Measurements from ENCODE around the gene NAA60. TPM values are rescaled to one million over a fixed set of nuclear protein-coding genes. Genes with fewer than 3 reads are reported as not detected.
A peak's percentile ranks its signal among the peaks of the same experiment; 100 is the strongest.

The NAA60 gene
- 100 to 1,000 TPM in 2 of 5 donors, 10 to 100 TPM in 3; 25.3 to 155 (median 84.9) TPM for total RNA-seq
- 10 to 100 TPM; 39.3 to 55.3 (median 54.4) TPM for polyA plus RNA-seq
- long read RNA-seq, donor 1, partial matches to known transcripts = 0 of 4 reads
- long read RNA-seq, donor 1, other reads (novel, unspliced or antisense) = 0 of 4 reads
- long read RNA-seq, donor 2, transcript NAA60-238 (5 exons, 3,899 nt) = major isoform, 5 of 11 reads
- long read RNA-seq, donor 2, partial matches to known transcripts = 0 of 11 reads
- long read RNA-seq, donor 2, other reads (novel, unspliced or antisense) = 0 of 11 reads
- long read RNA-seq, donor 3, transcript NAA60-238 (5 exons, 3,899 nt) = major isoform, 13 of 16 reads
- long read RNA-seq, donor 3, partial matches to known transcripts = 0 of 16 reads
- long read RNA-seq, donor 3, other reads (novel, unspliced or antisense) = 0 of 16 reads
- long read RNA-seq, donor 4 = 0 reads
- long read RNA-seq, donor 5, transcript NAA60-238 (5 exons, 3,899 nt) = major isoform, 15 of 31 reads
- long read RNA-seq, donor 5, partial matches to known transcripts = 0 of 31 reads
- long read RNA-seq, donor 5, other reads (novel, unspliced or antisense) = 0 of 31 reads
- long read RNA-seq, donor 6, transcript NAA60-229 (7 exons, 2,531 nt) = major isoform, 12 of 30 reads
- long read RNA-seq, donor 6, transcript NAA60-238 (5 exons, 3,899 nt) = minor isoform, 10 of 30 reads
- long read RNA-seq, donor 6, partial matches to known transcripts = 0 of 30 reads
- long read RNA-seq, donor 6, other reads (novel, unspliced or antisense) = 0 of 30 reads
- long read RNA-seq, donor 7, transcript NAA60-238 (5 exons, 3,899 nt) = major isoform, 13 of 20 reads
- long read RNA-seq, donor 7, partial matches to known transcripts = 0 of 20 reads
- long read RNA-seq, donor 7, other reads (novel, unspliced or antisense) = 0 of 20 reads
- long read RNA-seq, donor 8, transcript NAA60-211 (3 exons, 555 nt) = minor isoform, 5 of 21 reads
- long read RNA-seq, donor 8, transcript NAA60-238 (5 exons, 3,899 nt) = major isoform, 7 of 21 reads
- long read RNA-seq, donor 8, partial matches to known transcripts = 0 of 21 reads
- long read RNA-seq, donor 8, other reads (novel, unspliced or antisense) = 0 of 21 reads
- long read RNA-seq, donor 9, transcript NAA60-238 (5 exons, 3,899 nt) = major isoform, 12 of 19 reads
- long read RNA-seq, donor 9, transcript NAA60-211 (3 exons, 555 nt) = minor isoform, 6 of 19 reads
- long read RNA-seq, donor 9, partial matches to known transcripts = 0 of 19 reads
- long read RNA-seq, donor 9, other reads (novel, unspliced or antisense) = 0 of 19 reads
- long read RNA-seq, donor 10, transcript NAA60-238 (5 exons, 3,899 nt) = major isoform, 6 of 8 reads
- long read RNA-seq, donor 10, partial matches to known transcripts = 0 of 8 reads
- long read RNA-seq, donor 10, other reads (novel, unspliced or antisense) = 0 of 8 reads

DNA sequence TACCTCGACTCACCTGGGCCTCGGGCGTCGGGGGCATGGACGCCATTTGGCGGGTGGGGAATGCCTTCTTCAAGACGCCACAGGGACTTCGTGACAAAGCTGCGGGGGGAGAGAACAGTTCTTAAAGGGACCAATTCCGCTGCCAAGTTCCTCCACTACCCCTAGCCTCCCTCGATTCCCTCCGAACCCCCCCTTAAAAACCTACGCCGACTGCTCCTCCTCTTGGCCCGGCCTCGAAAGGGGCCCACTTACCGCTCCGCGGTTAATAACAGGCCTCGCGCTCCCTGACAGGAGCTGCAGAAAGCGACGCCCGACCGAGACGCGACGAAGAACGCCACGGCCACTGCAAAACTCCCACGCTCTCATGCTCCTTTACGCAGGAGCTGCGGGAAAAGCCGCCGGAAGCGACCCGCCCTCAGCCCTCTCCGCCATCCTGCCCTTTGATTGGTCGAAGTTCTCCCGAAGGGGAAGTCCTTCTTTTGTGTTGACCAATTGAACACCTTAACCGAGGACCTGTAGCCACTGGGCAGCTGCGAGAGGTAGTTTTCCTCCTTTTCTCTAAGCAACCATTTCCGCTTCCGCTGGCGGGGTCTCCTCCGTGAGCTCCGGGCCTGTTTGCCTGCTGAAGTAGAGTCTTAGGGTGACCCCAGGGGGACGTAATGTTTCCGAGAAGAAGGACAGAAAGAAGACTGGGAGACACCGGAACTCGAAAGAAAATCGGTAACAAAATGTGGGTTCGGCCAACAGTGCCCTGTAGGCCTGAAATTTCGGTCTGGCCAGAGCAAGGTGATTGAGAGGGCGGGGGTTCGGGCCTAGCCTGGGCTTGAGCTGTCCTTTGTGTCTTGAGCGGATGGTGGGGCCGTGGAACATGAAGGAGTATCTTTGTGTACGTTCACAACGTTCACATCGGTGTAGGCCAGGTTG, at the start of gene NAA60, which contains the start of gene ZNF597:
Gene NAA60 (plus strand): TSS at position 573 of the 924 bp plus-strand sequence. CDS start 32,548 bp downstream, outside the sequence.
Gene ZNF597 (minus strand): TSS at position 397 of the 924 bp plus-strand sequence. CDS start 351 bp downstream, at position 46.
- H3K36me3 ChIP-seq = peaks cover 0 to 42% (median 36%) of the 10 kb centered on the region in 4 donors
- 39 to 55% (median 43%) methylated on average over 50 to 61 of the region's 61 CpGs for whole genome bisulfite sequencing, 5 donors
- H3K4me3 ChIP-seq = peak within 1 kb of the TSS; percentile 53 to 81 (median 69)
- H3K27me3 ChIP-seq = no peaks in the 10 kb centered on the region
- peak within 1 kb of the TSS; percentile 61 to 83 (median 80) for H3K27ac ChIP-seq
- peaks cover 8 to 18% (median 16%) of the 10 kb centered on the region in 4 donors for H3K4me1 ChIP-seq
- peaks cover 2 to 20% (median 13%) of the 10 kb centered on the region in 4 donors for H3K9me3 ChIP-seq
- peak; percentile 81 to 96 for DNase-seq
- TF ChIP-seq EP300 (IDR thresholded peaks at IDR 0.05) (no peak), POLR2AphosphoS5 (IDR thresholded peaks at IDR 0.05) (peak in 1 of 3 donors; percentile 56), POLR2A (IDR thresholded peaks at IDR 0.05) (no peak)
- TF ChIP-seq, protein P1, sequence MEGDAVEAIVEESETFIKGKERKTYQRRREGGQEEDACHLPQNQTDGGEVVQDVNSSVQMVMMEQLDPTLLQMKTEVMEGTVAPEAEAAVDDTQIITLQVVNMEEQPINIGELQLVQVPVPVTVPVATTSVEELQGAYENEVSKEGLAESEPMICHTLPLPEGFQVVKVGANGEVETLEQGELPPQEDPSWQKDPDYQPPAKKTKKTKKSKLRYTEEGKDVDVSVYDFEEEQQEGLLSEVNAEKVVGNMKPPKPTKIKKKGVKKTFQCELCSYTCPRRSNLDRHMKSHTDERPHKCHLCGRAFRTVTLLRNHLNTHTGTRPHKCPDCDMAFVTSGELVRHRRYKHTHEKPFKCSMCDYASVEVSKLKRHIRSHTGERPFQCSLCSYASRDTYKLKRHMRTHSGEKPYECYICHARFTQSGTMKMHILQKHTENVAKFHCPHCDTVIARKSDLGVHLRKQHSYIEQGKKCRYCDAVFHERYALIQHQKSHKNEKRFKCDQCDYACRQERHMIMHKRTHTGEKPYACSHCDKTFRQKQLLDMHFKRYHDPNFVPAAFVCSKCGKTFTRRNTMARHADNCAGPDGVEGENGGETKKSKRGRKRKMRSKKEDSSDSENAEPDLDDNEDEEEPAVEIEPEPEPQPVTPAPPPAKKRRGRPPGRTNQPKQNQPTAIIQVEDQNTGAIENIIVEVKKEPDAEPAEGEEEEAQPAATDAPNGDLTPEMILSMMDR (IDR thresholded peaks at IDR 0.05) = no peak
- intact Hi-C loops (cut with DNase I; ENCODE audit: low total_unique reads) = no loop called here

DNA sequence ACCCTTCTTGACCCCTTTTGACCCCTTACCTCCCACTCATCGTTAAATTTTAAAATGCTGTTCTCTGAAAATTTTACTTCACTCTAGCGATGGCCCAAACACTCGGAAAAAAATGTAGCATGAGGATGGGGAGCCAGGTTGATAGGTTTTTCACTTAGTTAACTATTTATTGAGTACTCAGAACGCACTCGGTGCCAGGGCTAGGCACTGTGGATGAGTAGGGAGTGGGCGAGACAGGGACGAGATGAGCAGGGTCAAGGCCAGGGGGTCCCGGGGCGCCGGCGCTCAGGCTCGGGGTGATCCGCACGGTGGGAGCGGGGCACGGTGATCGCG, 43.1 kb upstream of the NAA60 start:
- H3K4me3 ChIP-seq = peak overlapping the region; percentile 81 to 91 (median 87)
- DNase-seq = no peak
- intact Hi-C loops (cut with DNase I; ENCODE audit: low total_unique reads) = no loop called here
- TF ChIP-seq, protein P1 (IDR thresholded peaks at IDR 0.05) = no peak
- TF ChIP-seq EP300 (IDR thresholded peaks at IDR 0.05) = no peak
- no peak for TF ChIP-seq POLR2AphosphoS5 (IDR thresholded peaks at IDR 0.05)
- no peak for TF ChIP-seq POLR2A (IDR thresholded peaks at IDR 0.05)
- H3K27me3 ChIP-seq = no peaks in the 10 kb centered on the region
- peaks cover 0 to 59% (median 38%) of the 10 kb centered on the region in 4 donors for H3K9me3 ChIP-seq
- H3K4me1 ChIP-seq = peaks cover 17 to 40% (median 24%) of the 10 kb centered on the region in 4 donors
- peak overlapping the region; percentile 88 to 93 (median 90) for H3K27ac ChIP-seq
- 0 to 4% (median 1%) methylated on average over 7 to 18 of the region's 18 CpGs for WGBS, 5 donors
- H3K36me3 ChIP-seq = peaks cover 28 to 58% (median 48%) of the 10 kb centered on the region in 4 donors

DNA sequence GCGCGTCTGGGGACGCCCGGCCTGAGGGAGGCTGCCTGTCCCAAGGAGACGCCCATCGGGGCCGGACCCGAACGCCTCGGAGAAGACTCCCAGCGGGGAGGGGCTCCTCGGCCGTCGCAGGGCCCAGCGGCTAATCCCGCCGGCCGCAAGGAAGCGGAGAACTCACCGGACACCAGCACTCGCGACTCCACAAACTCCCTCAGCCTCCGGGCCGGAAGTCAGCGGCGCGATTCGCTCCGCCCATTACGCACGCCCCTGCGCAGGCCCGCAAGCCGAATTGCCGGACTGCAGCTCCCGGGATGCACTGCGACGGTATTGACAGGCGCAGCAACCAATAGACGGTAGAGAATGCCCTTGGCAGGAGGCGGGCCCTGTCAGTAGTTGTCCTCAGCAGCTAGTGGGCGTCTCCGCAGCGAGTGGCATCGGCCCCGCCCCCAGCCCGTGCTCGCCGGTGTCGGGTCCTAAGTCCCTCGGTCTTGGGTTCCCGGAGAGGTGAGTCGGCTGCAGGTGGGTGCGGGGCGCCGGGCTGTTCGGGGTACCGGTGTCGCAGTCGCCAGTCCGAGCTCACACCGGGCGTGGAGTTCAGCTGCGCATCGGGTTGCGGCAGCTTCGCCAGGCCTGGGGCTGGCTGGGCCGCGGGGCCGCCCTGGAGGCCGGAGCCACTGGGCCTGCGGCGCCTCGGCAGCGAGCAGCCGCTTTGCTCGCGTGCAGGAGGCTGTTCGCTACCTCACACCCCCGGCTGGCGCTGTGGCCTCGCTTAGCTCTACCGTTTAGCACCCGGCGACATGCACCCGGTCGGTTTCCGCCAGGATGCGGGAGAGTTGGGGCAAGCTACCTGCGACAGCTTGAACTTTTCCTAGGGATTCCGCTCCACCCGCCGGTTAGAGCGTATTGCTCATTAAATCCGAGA, 42.4 kb upstream of the NAA60 start, which contains the start of the genes ZNF174 and ZSCAN32:
Gene ZNF174 (plus strand): TSS at position 437 of the 910 bp plus-strand sequence. CDS start 790 bp downstream, outside the sequence.
Gene ZSCAN32 (minus strand): TSS at position 226 of the 910 bp plus-strand sequence. CDS start 3,447 bp downstream, outside the sequence.
- H3K9me3 ChIP-seq = peaks cover 0 to 59% (median 39%) of the 10 kb centered on the region in 4 donors
- H3K36me3 ChIP-seq = peaks cover 32 to 58% (median 48%) of the 10 kb centered on the region in 4 donors
- 0 to 1% (median 0%) methylated on average over 10 to 95 of the region's 95 CpGs for WGBS, 5 donors
- H3K27me3 ChIP-seq = no peaks in the 10 kb centered on the region
- intact Hi-C loops (cut with DNase I; ENCODE audit: low total_unique reads) = no loop called here
- H3K4me1 ChIP-seq = peaks cover 17 to 40% (median 24%) of the 10 kb centered on the region in 4 donors
- peak within 1 kb of the TSS; percentile 81 to 91 (median 87) for H3K4me3 ChIP-seq
- peak; percentile 99 to 100 for DNase-seq
- TF ChIP-seq, protein P1 (IDR thresholded peaks at IDR 0.05) = peak in 2 of 7 experiments; percentile 3 to 40
- no peak for TF ChIP-seq EP300 (IDR thresholded peaks at IDR 0.05)
- TF ChIP-seq POLR2AphosphoS5 (IDR thresholded peaks at IDR 0.05) = peak; percentile 79 to 94 (median 83)
- peak within 1 kb of the TSS; percentile 89 to 93 (median 91) for H3K27ac ChIP-seq

Measured in stomach (tissue), 19 donors.